T-helper 1 cell treated with Interleukin-12 subunit alpha and Interleukin-12 subunit beta and Interleukin-4 antibody, amounts not matched to agents 30 ng/mL and 1 ng/mL, for 36 hours (primary cell): ENCODE data around the gene ZNF385C. TPM values are rescaled to one million over a fixed set of nuclear protein-coding genes. Genes with fewer than 3 reads are reported as not detected.
"Not testable (repeated sequence)": the region's sequence is repeated elsewhere in the genome, so short reads cannot be mapped to it uniquely, and the experiment has no call there.

ENCODE experiments used
- intact Hi-C: fragments of 100-400 bp; cut with micrococcal nuclease; formaldehyde crosslinking; loops from one replicate; pipeline ENCODE4 v1.15.1; 2024
- total RNA-seq: library from RNA; stranded (reverse); gene quantifications from 2 replicates; pipeline ENCODE4 v1.2.3, GENCODE V29; 2022

Gene ZNF385C
- total RNA-seq, 1 donor from 2014 or later, result not detected

GRCh38 chr17:42023524-42024349, 74.5 kb downstream of the ZNF385C start:
- intact Hi-C loops, result no loop called here

GRCh38 chr17:42020845-42021244, 77.4 kb downstream of the ZNF385C start:
- intact Hi-C loops, result loop anchor here (1.0 kb wide), 2 partner anchors 91 to 95 kb away; partner anchors contain the start of gene DHX58

- intact Hi-C loops, result loop anchor here (1.0 to 5.0 kb wide), 3 partner anchors 93 to 268 kb away; partner anchors contain the start of genes DHX58 and STAT5A
These were observed 78.5 kb downstream of the ZNF385C start, which contains the start of gene NKIRAS2 for GRCh38 chr17:42019509-42020404. NKIRAS2 (plus strand) TSS chr17:42020090; CDS start chr17:42021578, 1,488 bp downstream.

GRCh38 chr17:42018988-42019387, 79.3 kb downstream of the ZNF385C start:
- intact Hi-C loops, result loop anchor here (5.0 kb wide), 1 partner anchor 268 kb away; the partner anchor contains the start of gene STAT5A

GRCh38 chr17:42018339-42018738, 79.9 kb downstream of the ZNF385C start:
- intact Hi-C loops, result loop anchor here (5.0 kb wide), 1 partner anchor 269 kb away; the partner anchor contains the start of gene STAT5A

- intact Hi-C loops, result loop anchor here (1.0 to 5.0 kb wide), 9 partner anchors 52 to 519 kb away; partner anchors contain the start of genes CNP, KCNH4, KLHL11 and NAGLU
These were observed 80.4 kb downstream of the ZNF385C start for GRCh38 chr17:42017866-42018200.

- intact Hi-C loops, result loop anchor here (1.0 to 5.0 kb wide), 9 partner anchors 51 to 520 kb away; partner anchors contain the start of genes CNP, KCNH4, KLHL11 and NAGLU
These were observed 81.1 kb downstream of the ZNF385C start, which contains the start of gene DNAJC7 for GRCh38 chr17:42016941-42017865. DNAJC7 (minus strand) TSS chr17:42017439; CDS start chr17:42017416, 23 bp downstream.

- intact Hi-C loops, result loop anchor here (2.0 to 5.0 kb wide), 3 partner anchors 86 to 520 kb away; partner anchors contain the start of genes NAGLU, ODAD4 and STAT5A
These were observed 81.9 kb downstream of the ZNF385C start for GRCh38 chr17:42016411-42016831.

- intact Hi-C loops, result not testable (repeated sequence)
These were observed 84.5 kb downstream of the ZNF385C start for GRCh38 chr17:42013740-42014139.

GRCh38 chr17:42012363-42012762, 85.9 kb downstream of the ZNF385C start:
- intact Hi-C loops, result not testable (repeated sequence)

GRCh38 chr17:42010898-42011516, 87.3 kb downstream of the ZNF385C start:
- intact Hi-C loops, result no loop called here

GRCh38 chr17:42010266-42010680, 88.0 kb downstream of the ZNF385C start:
- intact Hi-C loops, result not testable (repeated sequence)

GRCh38 chr17:42009170-42009569, 89.1 kb downstream of the ZNF385C start:
- intact Hi-C loops, result no loop called here

- intact Hi-C loops, result no loop called here
These were observed 93.1 kb downstream of the ZNF385C start for GRCh38 chr17:42005166-42005565.

GRCh38 chr17:42002792-42003301, 95.4 kb downstream of the ZNF385C start:
- intact Hi-C loops, result no loop called here

- intact Hi-C loops, result no loop called here
These were observed 96.0 kb downstream of the ZNF385C start for GRCh38 chr17:42002175-42002791.

GRCh38 chr17:42001729-42002128, 96.5 kb downstream of the ZNF385C start:
- intact Hi-C loops, result no loop called here

- intact Hi-C loops, result no loop called here
These were observed 97.7 kb downstream of the ZNF385C start for GRCh38 chr17:42000413-42001133.
